ENCODE data around the gene ITLN2.

DNA sequence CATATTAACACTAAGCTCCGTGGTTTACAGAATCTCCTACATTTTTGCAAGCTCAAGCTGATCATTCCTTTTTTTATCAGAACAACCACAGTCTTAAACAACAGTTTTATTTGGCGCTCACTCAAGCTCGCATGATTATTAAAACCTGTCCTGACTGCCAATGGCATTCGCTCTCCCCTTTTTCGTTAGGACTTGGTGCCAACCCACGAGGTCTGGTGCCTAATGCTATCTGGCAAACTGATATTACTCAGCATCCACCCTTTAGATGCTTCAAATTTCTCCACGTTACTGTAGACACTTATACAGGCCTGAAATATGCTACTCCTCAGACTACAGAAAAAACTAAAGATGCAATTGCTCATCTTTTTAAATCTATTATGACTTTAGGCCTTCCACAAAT is 46.6 kb downstream of the ITLN2 start:
- TF ChIP-seq, protein P1, sequence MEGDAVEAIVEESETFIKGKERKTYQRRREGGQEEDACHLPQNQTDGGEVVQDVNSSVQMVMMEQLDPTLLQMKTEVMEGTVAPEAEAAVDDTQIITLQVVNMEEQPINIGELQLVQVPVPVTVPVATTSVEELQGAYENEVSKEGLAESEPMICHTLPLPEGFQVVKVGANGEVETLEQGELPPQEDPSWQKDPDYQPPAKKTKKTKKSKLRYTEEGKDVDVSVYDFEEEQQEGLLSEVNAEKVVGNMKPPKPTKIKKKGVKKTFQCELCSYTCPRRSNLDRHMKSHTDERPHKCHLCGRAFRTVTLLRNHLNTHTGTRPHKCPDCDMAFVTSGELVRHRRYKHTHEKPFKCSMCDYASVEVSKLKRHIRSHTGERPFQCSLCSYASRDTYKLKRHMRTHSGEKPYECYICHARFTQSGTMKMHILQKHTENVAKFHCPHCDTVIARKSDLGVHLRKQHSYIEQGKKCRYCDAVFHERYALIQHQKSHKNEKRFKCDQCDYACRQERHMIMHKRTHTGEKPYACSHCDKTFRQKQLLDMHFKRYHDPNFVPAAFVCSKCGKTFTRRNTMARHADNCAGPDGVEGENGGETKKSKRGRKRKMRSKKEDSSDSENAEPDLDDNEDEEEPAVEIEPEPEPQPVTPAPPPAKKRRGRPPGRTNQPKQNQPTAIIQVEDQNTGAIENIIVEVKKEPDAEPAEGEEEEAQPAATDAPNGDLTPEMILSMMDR (IDR thresholded peaks at IDR 0.05), result no peak
- TF ChIP-seq POLR2AphosphoS5 (IDR thresholded peaks at IDR 0.05) (no peak), POLR2A (IDR thresholded peaks at IDR 0.05) (no peak)

All from upper lobe of left lung (tissue), 4 donors.